Tibial artery (tissue), 4 donors: ENCODE results near the gene RBM4B.

Source experiments
- DNase-seq, 2 donors: peaks; one replicate each; pipeline ENCODE4 v3.0.0-alpha.2; 2019
- H3K27ac ChIP-seq, 2 donors: fragments of 200-600 bp; sonication (generic) in 1 of 2; 1 replicate in 1 of 2; 2 replicates in 1 of 2; pipeline ENCODE4 v1.5.1; 2018 to 2019; ENCODE audit warnings: mild to moderate bottlenecking in 1 of 2
- H3K27me3 ChIP-seq, 2 donors: fragments of 200-600 bp; sonication (generic) in 1 of 2; one replicate each; pipeline versions ENCODE4 v1.5.1 to v1.6.0; 2016 to 2019
- H3K36me3 ChIP-seq, 3 donors: fragments of 200-600 bp; sonication (generic) in 2 of 3; one replicate each; pipeline ENCODE4 v1.5.1; 2016 to 2019; ENCODE audit warnings: mild to moderate bottlenecking in 2 of 3
- H3K4me1 ChIP-seq, 4 donors: fragments of 200-600 bp; sonication (generic) in 2 of 4; 1 replicate in 3 of 4; 2 replicates in 1 of 4; pipeline ENCODE4 v1.5.1; 2016 to 2019
- H3K4me3 ChIP-seq, 2 donors: fragments of 200-600 bp; sonication (generic) in 1 of 2; 1 replicate in 1 of 2; 2 replicates in 1 of 2; pipeline ENCODE4 v1.5.1; 2018 to 2019; ENCODE audit warnings: mild to moderate bottlenecking in 2 of 2
- H3K9me3 ChIP-seq, 3 donors: fragments of 200-600 bp; sonication (generic) in 1 of 3; one replicate each; pipeline ENCODE4 v1.5.1; 2016 to 2019
- intact Hi-C: fragments of 100-400 bp; cut with DNase I; formaldehyde crosslinking; loops from one replicate; pipeline ENCODE4 v1.15.0; 2023; ENCODE audit warnings: low total_unique reads
- TF ChIP-seq, protein P1 (sequence below), 2 experiments: fragments of 200-600 bp in 1 of 2; fragments of 450-650 bp in 1 of 2; IDR thresholded peaks; one replicate each; pipeline ENCODE4 v1.5.1; 2017 to 2019; ENCODE audit warnings: antibody characterized with exemption in 2 of 2, mild to moderate bottlenecking in 1 of 2, moderate library complexity in 1 of 2

Gene RBM4B

GRCh38 chr11:66722745-66723651 is 45.3 kb upstream of the RBM4B start:
- Histone ChIP-seq H3K27ac (no peak overlapping the region), H3K27me3 (peaks cover 0 to 60% of the 10 kb centered on the region in 2 donors), H3K36me3 (no peaks in the 10 kb centered on the region), H3K9me3 (no peaks in the 10 kb centered on the region), H3K4me3 (no peak overlapping the region), H3K4me1 (peaks cover 0 to 13% (median 8%) of the 10 kb centered on the region in 4 donors)
- intact Hi-C loops, result no loop called here
- TF ChIP-seq, protein P1, sequence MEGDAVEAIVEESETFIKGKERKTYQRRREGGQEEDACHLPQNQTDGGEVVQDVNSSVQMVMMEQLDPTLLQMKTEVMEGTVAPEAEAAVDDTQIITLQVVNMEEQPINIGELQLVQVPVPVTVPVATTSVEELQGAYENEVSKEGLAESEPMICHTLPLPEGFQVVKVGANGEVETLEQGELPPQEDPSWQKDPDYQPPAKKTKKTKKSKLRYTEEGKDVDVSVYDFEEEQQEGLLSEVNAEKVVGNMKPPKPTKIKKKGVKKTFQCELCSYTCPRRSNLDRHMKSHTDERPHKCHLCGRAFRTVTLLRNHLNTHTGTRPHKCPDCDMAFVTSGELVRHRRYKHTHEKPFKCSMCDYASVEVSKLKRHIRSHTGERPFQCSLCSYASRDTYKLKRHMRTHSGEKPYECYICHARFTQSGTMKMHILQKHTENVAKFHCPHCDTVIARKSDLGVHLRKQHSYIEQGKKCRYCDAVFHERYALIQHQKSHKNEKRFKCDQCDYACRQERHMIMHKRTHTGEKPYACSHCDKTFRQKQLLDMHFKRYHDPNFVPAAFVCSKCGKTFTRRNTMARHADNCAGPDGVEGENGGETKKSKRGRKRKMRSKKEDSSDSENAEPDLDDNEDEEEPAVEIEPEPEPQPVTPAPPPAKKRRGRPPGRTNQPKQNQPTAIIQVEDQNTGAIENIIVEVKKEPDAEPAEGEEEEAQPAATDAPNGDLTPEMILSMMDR (IDR thresholded peaks at IDR 0.05), result no peak
- DNase-seq, result no peak

GRCh38 chr11:66721939-66722338 is 44.3 kb upstream of the RBM4B start:
- Histone ChIP-seq H3K27ac (no peak overlapping the region), H3K4me1 (peaks cover 0 to 4% (median under 1%) of the 10 kb centered on the region in 4 donors), H3K4me3 (no peak overlapping the region), H3K36me3 (no peaks in the 10 kb centered on the region), H3K27me3 (peaks cover 0 to 57% of the 10 kb centered on the region in 2 donors), H3K9me3 (no peaks in the 10 kb centered on the region)
- DNase-seq, result no peak
- intact Hi-C loops, result no loop called here
- TF ChIP-seq, protein P1 (IDR thresholded peaks at IDR 0.05), result no peak

GRCh38 chr11:66720899-66721470 is 43.3 kb upstream of the RBM4B start:
- DNase-seq, result no peak
- intact Hi-C loops, result no loop called here
- Histone ChIP-seq H3K27me3 (peaks cover 0 to 47% of the 10 kb centered on the region in 2 donors), H3K4me1 (no peaks in the 10 kb centered on the region), H3K27ac (no peak overlapping the region), H3K9me3 (no peaks in the 10 kb centered on the region), H3K36me3 (no peaks in the 10 kb centered on the region), H3K4me3 (no peak overlapping the region)
- TF ChIP-seq, protein P1 (IDR thresholded peaks at IDR 0.05), result no peak

DNA sequence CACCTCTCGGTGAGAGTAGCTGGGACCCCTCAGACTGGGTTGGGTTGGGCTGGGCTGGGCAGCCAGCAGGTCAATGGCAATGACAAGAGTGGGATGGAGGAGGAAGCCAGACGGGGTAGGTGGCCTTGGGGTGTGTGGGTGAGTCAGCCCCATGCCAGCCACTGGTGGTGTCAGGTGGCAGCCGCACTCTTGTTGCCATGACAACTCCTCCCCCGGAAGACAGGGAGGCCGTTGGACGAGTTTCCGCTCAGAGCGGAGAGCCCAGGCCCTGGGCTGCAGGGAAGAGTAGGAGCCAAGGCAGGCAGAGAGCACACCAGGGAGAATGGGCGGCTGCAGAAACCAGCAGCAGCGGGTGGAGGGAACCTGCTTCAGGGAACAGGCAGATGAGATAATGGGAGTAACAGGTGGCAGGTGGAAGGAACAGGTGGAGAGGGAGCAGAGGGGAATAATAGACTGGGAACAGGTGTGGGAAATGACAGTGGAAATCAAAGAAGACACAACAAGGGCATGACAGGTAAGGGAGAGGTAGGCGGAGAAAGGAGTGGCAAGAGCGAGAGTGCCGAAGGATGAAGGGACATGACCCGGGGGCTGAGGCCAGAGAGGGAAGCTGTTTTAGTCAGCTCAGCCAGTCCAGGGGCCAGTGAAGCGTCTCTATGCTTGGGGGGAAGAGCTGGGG is 42.7 kb upstream of the RBM4B start:
- no peaks in the 10 kb centered on the region for H3K36me3 ChIP-seq
- H3K27me3 ChIP-seq, result peaks cover 0 to 44% of the 10 kb centered on the region in 2 donors
- no peak for DNase-seq
- TF ChIP-seq, protein P1 (IDR thresholded peaks at IDR 0.05), result no peak
- intact Hi-C loops, result no loop called here
- H3K27ac ChIP-seq, result no peak overlapping the region
- no peaks in the 10 kb centered on the region for H3K9me3 ChIP-seq
- H3K4me3 ChIP-seq, result no peak overlapping the region
- H3K4me1 ChIP-seq, result no peaks in the 10 kb centered on the region

DNA sequence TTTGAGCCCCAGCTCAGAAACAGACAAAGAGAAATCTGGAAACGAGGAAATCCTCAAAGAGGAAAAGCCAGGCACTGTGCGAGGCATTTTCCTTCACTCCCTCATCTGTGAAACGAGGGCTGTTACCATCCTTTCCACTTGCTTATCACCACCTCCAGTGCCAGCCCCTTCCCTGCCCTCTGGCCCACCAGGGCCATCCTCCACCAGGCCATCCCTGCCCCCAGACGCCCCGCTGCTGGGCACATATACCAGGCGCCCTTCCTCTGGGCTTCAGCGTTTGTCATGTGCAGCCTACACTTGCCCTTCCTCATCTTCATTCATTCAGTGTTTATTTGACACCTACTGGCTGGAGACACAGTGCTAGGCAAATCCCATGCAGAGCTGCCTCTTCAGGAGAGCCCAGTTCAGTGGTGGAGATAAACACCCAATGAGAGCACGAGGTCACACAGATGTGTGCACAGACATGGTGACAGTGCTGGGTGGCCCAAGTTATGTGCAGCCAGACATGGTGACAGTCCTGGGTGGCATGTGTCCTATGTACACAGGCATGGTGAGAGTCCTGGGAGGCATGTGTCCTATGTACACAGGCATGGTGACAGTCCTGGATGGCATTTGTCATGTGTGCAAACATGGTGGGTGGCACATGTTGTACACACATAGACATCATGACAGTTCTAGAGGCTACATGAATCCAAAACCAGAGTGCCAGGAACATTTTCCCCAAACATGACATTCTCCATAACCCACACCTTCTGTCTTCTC is 41.6 kb upstream of the RBM4B start:
- no peak for DNase-seq
- H3K4me1 ChIP-seq, result no peaks in the 10 kb centered on the region
- intact Hi-C loops, result no loop called here
- peaks cover 0 to 41% of the 10 kb centered on the region in 2 donors for H3K27me3 ChIP-seq
- H3K9me3 ChIP-seq, result no peaks in the 10 kb centered on the region
- TF ChIP-seq, protein P1 (IDR thresholded peaks at IDR 0.05), result no peak
- no peaks in the 10 kb centered on the region for H3K36me3 ChIP-seq
- H3K4me3 ChIP-seq, result no peak overlapping the region
- H3K27ac ChIP-seq, result no peak overlapping the region
